Measurements from ENCODE around the gene KRT17. TPM values are rescaled to one million over a fixed set of nuclear protein-coding genes. Genes with fewer than 3 reads are reported as not detected.
"Not testable (repeated sequence)": the region's sequence is repeated elsewhere in the genome, so short reads cannot be mapped to it uniquely, and the experiment has no call there.

KRT17 gene
- total RNA-seq, 1 experiment from 2014 or later, result not detected

DNA sequence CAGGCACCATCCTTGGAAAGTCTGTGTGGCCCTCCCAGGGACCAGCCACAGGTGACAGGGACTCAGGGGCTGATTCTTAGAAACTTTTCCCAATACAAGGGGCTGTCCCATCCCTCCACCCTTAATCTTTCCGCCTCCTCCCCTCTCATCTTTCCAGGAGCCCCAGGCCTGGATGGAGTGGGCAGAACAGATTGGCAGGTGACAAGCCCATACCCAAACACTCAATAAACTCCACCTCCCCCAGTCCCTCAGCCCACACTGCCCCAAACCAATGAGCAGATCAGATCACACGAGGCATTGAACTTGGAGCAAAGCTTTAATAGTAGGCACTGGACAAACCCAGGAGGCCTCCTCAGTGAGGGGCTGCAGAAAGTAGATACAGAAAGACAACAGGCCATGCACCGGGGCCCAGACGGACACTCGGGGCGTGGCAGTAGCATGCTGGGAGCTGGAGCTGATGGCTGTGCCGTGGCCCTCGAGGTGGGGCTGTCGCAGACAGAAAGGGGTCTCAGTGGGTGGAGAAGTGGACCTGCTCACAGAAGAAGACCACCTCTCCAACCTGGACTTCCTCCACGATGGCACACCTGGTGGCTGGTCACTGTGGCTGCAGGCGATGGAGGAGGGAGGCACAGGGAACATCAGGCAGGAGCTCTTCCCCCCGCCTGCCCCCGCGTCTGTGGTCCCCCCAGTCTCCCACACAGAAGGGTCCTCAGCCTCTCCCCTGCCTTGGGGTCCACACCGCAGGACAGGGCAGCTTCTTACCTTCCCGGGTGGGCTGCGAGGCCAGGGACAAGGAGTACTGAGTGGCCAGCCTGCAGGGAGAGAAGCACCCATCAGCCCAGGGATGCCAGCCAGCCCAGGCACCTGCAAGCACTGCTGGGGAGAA is 1.9 kb upstream of the KRT17 start:
- H2AFZ ChIP-seq (ENCODE audit: low read length); H3K4me3 ChIP-seq (ENCODE audit: low read length); DNase-seq; H3K27me3 ChIP-seq (ENCODE audit: low read length); H3K27ac ChIP-seq (ENCODE audit: low read length); H3K36me3 ChIP-seq (ENCODE audit: insufficient read depth, low read length); H4K20me1 ChIP-seq (ENCODE audit: insufficient read depth, low read depth, low read length); H3K79me2 ChIP-seq (ENCODE audit: low read length); H3K9ac ChIP-seq (ENCODE audit: low read length); H3K9me3 ChIP-seq (ENCODE audit: low read length); H3K4me2 ChIP-seq (ENCODE audit: low read depth, low read length, poor library complexity, severe bottlenecking); H3K9me2 ChIP-seq (replicated peaks; ENCODE audit: insufficient read depth, low read length): not testable (repeated sequence)
- H3K4me1 ChIP-seq (ENCODE audit: low read length), result peaks cover 13% of the 10 kb centered on the region

DNA sequence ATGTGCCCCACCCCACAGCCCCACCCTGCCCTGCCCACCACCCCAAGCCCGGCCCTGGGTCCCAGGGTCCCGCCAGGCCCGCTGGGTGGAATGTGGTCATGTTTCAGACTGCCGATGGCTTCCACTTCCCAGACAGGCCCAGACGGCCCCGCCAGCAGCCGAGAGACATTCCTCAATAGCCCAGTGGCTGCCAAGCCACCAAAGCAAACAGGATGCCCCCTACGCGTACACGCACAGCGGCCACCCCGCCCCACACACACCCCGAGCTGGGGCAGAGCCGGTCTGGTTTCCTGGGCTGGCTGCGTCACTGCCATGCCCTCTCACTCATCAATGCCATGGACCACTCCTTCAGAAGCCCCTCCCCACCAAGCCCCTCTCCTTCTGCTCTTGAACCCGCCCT is 1.2 kb upstream of the KRT17 start:
- no peak for DNase-seq
- Histone ChIP-seq H2AFZ (ENCODE audit: low read length) (no peak overlapping the region), H3K4me1 (ENCODE audit: low read length) (peaks cover 9% of the 10 kb centered on the region), H4K20me1 (ENCODE audit: insufficient read depth, low read depth, low read length) (no peaks in the 10 kb centered on the region), H3K9me2 (replicated peaks; ENCODE audit: insufficient read depth, low read length) (no peaks in the 10 kb centered on the region), H3K27ac (ENCODE audit: low read length) (no peak overlapping the region), H3K4me2 (ENCODE audit: low read depth, low read length, poor library complexity, severe bottlenecking) (no peak overlapping the region), H3K36me3 (ENCODE audit: insufficient read depth, low read length) (no peaks in the 10 kb centered on the region), H3K79me2 (ENCODE audit: low read length) (no peaks in the 10 kb centered on the region), H3K9me3 (ENCODE audit: low read length) (no peaks in the 10 kb centered on the region), H3K9ac (ENCODE audit: low read length) (no peak overlapping the region), H3K27me3 (ENCODE audit: low read length) (no peaks in the 10 kb centered on the region), H3K4me3 (ENCODE audit: low read length) (no peak overlapping the region)

DNA sequence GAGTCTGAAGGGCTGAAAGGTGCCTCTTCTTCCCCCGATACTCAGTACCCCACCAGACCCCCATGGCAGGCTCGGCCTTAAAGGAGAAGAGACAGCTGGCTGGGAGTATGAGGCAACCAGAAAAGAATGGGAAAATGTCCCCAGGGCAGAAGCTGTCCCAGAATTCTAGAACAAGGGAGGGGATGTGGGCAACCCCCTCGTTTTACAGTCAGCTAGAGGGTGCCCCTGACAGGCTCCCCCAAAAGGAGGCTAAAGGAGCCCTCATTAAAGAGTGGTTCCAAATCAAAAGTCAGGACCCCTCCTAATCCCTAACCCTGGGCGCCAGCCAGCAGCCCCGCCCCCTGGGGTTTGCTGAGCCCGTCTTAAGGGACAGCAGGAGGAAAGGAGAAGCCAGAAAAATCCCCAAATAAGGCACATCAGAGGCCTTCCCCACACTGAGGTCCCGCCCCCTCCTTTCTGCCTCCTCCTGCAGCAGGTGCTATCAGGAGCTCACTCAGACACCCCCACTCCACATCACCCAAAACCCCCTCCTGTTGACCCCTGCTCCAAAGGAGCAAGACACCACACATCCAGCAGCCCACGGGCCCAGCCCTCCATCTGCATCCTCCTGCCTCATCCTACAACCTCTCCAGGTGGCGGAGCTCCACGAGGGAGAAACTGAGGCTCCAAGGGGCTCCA is 1.1 kb downstream of the KRT17 start:
- not testable (repeated sequence) for H3K27me3 ChIP-seq (ENCODE audit: low read length); H3K4me2 ChIP-seq (ENCODE audit: low read depth, low read length, poor library complexity, severe bottlenecking); H3K36me3 ChIP-seq (ENCODE audit: insufficient read depth, low read length); H3K79me2 ChIP-seq (ENCODE audit: low read length); H3K4me1 ChIP-seq (ENCODE audit: low read length); H4K20me1 ChIP-seq (ENCODE audit: insufficient read depth, low read depth, low read length); H3K9me3 ChIP-seq (ENCODE audit: low read length); H3K27ac ChIP-seq (ENCODE audit: low read length); H3K4me3 ChIP-seq (ENCODE audit: low read length); H3K9me2 ChIP-seq (replicated peaks; ENCODE audit: insufficient read depth, low read length); H3K9ac ChIP-seq (ENCODE audit: low read length); H2AFZ ChIP-seq (ENCODE audit: low read length); DNase-seq

DNA sequence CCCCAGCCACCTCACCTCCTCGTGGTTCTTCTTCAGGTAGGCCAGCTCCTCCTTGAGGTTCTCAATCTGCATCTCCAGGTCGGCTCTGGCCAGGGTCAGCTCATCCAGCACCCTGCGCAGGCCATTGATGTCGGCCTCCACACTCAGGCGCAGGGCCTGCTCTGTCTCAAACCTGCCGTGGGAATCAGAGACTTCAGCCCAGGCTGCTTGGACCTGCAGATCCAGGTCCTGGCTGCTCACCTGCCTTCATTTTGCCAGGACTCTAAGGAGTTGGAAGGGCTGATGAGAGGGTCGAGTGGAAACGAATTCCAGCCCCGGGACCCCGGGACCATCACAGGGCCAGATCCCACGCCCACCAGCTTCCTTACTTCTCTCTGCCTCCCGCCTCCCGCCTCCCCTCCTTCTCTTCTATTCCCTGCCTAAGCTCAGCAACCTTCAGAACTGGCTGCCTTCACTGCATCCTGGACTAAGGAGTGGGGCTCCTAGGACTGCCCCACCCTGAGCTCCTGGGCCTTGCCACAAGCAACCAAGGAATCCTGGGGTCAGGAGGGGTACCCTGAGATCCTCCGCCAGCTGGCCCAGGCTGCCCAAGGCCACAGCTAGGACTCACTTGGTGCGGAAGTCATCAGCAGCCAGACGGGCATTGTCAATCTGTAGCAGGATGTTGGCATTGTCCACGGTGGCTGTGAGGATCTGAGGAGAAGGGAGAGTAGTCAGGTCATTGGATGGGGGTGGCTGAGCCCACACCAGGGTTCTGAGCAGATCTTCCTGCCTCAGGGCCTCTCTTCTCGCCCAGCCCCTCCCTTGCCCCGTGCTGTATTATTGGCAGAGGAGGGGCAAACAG is 1.8 kb downstream of the KRT17 start:
- not testable (repeated sequence) for H3K9ac ChIP-seq (ENCODE audit: low read length); H3K27me3 ChIP-seq (ENCODE audit: low read length); H4K20me1 ChIP-seq (ENCODE audit: insufficient read depth, low read depth, low read length); H3K4me1 ChIP-seq (ENCODE audit: low read length); H3K9me3 ChIP-seq (ENCODE audit: low read length); DNase-seq; H3K9me2 ChIP-seq (replicated peaks; ENCODE audit: insufficient read depth, low read length); H3K4me3 ChIP-seq (ENCODE audit: low read length); H3K36me3 ChIP-seq (ENCODE audit: insufficient read depth, low read length); H2AFZ ChIP-seq (ENCODE audit: low read length); H3K27ac ChIP-seq (ENCODE audit: low read length); H3K4me2 ChIP-seq (ENCODE audit: low read depth, low read length, poor library complexity, severe bottlenecking); H3K79me2 ChIP-seq (ENCODE audit: low read length)

DNA sequence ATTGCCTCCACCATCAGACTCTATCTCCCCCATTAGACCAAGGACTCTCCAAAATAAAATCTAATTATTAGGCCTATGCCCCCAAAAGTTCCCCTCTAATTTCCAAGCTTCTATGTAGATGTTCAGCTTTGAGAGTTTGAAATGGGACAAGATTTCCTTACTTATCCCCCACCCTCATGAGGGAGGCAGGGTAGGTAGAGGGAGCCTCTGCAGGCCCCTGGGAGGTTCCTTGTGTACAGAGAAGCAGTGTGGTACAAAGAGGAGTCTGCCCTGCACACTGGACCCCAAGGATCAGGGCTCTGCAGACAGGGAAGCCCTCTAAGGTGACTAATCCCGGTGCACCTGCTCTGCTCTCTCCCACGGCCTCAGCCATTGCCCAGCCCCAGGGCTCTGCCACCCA is 2.5 kb downstream of the KRT17 start:
- H3K9me3 ChIP-seq (ENCODE audit: low read length), result no peaks in the 10 kb centered on the region
- no peak overlapping the region for H3K9ac ChIP-seq (ENCODE audit: low read length)
- H3K79me2 ChIP-seq (ENCODE audit: low read length), result no peaks in the 10 kb centered on the region
- DNase-seq, result no peak
- no peaks in the 10 kb centered on the region for H3K36me3 ChIP-seq (ENCODE audit: insufficient read depth, low read length)
- no peak overlapping the region for H3K27ac ChIP-seq (ENCODE audit: low read length)
- no peak overlapping the region for H2AFZ ChIP-seq (ENCODE audit: low read length)
- H3K9me2 ChIP-seq (replicated peaks; ENCODE audit: insufficient read depth, low read length), result no peaks in the 10 kb centered on the region
- H4K20me1 ChIP-seq (ENCODE audit: insufficient read depth, low read depth, low read length), result no peaks in the 10 kb centered on the region; the same call in 1 of the 2 replicates
- no peak overlapping the region for H3K4me3 ChIP-seq (ENCODE audit: low read length)
- H3K4me1 ChIP-seq (ENCODE audit: low read length), result no peaks in the 10 kb centered on the region
- H3K27me3 ChIP-seq (ENCODE audit: low read length), result no peaks in the 10 kb centered on the region
- no peak overlapping the region for H3K4me2 ChIP-seq (ENCODE audit: low read depth, low read length, poor library complexity, severe bottlenecking)

DNA sequence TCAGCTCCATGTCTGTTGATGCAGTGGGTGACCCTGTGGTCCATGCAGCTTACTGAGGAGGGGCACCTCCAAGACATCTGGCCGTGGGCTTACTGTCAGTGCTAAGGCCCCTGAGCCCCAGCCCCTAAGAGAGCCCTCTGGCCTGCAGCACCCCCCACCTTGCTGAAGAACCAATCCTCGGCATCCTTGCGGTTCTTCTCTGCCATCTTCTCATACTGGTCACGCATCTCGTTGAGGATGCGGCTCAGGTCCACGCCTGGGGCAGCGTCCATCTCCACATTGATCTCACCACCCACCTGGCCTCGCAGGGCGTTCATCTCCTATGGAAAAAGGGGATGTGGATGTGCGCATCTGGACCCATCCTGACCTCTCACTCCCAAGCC is 2.9 kb downstream of the KRT17 start:
- not testable (repeated sequence) for H3K4me1 ChIP-seq (ENCODE audit: low read length); H3K9me2 ChIP-seq (replicated peaks; ENCODE audit: insufficient read depth, low read length); H2AFZ ChIP-seq (ENCODE audit: low read length); H3K27me3 ChIP-seq (ENCODE audit: low read length); H3K9me3 ChIP-seq (ENCODE audit: low read length); H3K4me2 ChIP-seq (ENCODE audit: low read depth, low read length, poor library complexity, severe bottlenecking); H4K20me1 ChIP-seq (ENCODE audit: insufficient read depth, low read depth, low read length); H3K9ac ChIP-seq (ENCODE audit: low read length); H3K79me2 ChIP-seq (ENCODE audit: low read length); H3K27ac ChIP-seq (ENCODE audit: low read length); H3K4me3 ChIP-seq (ENCODE audit: low read length); DNase-seq; H3K36me3 ChIP-seq (ENCODE audit: insufficient read depth, low read length)

DNA sequence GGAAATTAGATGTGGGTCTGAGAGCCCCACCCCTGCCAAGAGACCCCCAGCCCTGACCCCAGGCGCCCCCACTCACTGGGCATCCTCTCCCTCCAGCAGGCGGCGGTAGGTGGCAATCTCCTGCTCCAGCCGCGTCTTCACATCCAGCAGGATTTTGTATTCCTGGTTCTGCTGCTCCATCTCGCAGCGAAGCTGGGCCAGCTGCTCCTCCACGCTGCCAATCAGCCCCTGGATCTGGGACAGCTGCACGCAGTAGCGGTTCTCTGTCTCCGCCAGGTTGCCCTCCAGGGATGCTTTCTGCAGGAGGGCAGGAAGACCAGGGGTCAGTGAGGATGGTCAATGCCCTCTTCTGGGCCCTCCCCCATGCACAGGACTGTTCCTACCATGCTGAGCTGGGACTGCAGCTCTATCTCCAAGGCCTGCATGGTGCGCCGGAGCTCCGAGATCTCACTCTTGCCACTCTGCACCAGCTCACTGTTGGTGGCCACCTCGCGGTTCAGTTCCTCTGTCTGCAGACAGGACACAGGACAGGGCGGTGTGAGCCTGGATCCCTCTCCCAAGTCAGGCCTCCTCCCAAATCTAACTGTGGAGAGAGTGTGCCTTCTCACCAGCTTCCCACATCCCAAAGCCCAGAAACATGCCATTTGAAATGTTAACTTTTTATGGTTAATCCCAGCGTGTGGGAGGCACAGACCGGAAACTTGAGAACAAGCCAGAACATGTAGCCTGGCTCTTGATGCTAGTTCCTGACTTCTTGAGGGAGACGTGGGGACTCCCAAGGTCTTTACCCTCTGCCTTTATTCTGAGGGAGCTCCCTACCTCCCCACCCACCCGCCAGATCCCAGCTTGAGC is 3.6 kb downstream of the KRT17 start:
- Histone ChIP-seq H3K4me3 (ENCODE audit: low read length) (no peak overlapping the region), H3K4me1 (ENCODE audit: low read length) (no peaks in the 10 kb centered on the region), H2AFZ (ENCODE audit: low read length) (no peak overlapping the region), H4K20me1 (ENCODE audit: insufficient read depth, low read depth, low read length) (no peaks in the 10 kb centered on the region; the same call in 1 of the 2 replicates), H3K4me2 (ENCODE audit: low read depth, low read length, poor library complexity, severe bottlenecking) (no peak overlapping the region), H3K27ac (ENCODE audit: low read length) (no peak overlapping the region), H3K9me3 (ENCODE audit: low read length) (no peaks in the 10 kb centered on the region), H3K27me3 (ENCODE audit: low read length) (no peaks in the 10 kb centered on the region), H3K9me2 (replicated peaks; ENCODE audit: insufficient read depth, low read length) (no peaks in the 10 kb centered on the region), H3K9ac (ENCODE audit: low read length) (no peak overlapping the region), H3K36me3 (ENCODE audit: insufficient read depth, low read length) (no peaks in the 10 kb centered on the region), H3K79me2 (ENCODE audit: low read length) (no peaks in the 10 kb centered on the region)
- DNase-seq, result no peak
